Ovary (tissue), 9 donors: ENCODE data around the gene MTMR12. TPM values are rescaled to one million over a fixed set of nuclear protein-coding genes. Genes with fewer than 3 reads are reported as not detected.

Source experiments
- DNase-seq, 5 donors: peaks; one replicate each; pipeline ENCODE4 v3.0.0-alpha.2; 2019 to 2020
- H3K27ac ChIP-seq, 2 donors: fragments of 200-600 bp; one replicate each; pipeline versions ENCODE4 v1.5.1 to v1.8.0; 2019 to 2022
- H3K27me3 ChIP-seq: fragments of 200-600 bp; one replicate; pipeline ENCODE4 v1.8.0; 2022
- H3K36me3 ChIP-seq: fragments of 200-600 bp; sonication (generic); one replicate; pipeline ENCODE4 v1.5.1; 2019
- H3K4me1 ChIP-seq: one replicate; pipeline ENCODE4 v1.8.1; 2013; ENCODE audit warnings: mild to moderate bottlenecking, moderate library complexity; ENCODE audit not compliant: insufficient read depth
- H3K4me3 ChIP-seq: fragments of 200-600 bp; sonication (generic); one replicate; pipeline ENCODE4 v1.5.1; 2017
- H3K9me3 ChIP-seq, 2 donors: fragments of 200-600 bp in 1 of 2; sonication (generic) in 1 of 2; one replicate each; pipeline versions ENCODE4 v1.5.1 to v1.8.1; 2013 to 2019; ENCODE audit warnings: mild to moderate bottlenecking in 1 of 2, moderate library complexity in 1 of 2
- EP300 ChIP-seq: sonication (generic); formaldehyde crosslinking; IDR thresholded peaks from one replicate; pipeline ENCODE4 v1.6.1; 2017; ENCODE audit warnings: antibody characterized with exemption
- POLR2A ChIP-seq: fragments of 450-650 bp; IDR thresholded peaks from one replicate; pipeline ENCODE4 v1.6.1; 2017; ENCODE audit warnings: antibody characterized with exemption, mild to moderate bottlenecking, moderate library complexity
- WGBS, 3 donors: extraction: QIAGEN DNeasy Blood & Tissue Kit in 1 of 3; methylation state at CpG; one replicate each; pipeline versions ENCODE4 v1.1.5 to v1.1.7; 2013 to 2017; 5-methylcytosine and 5-hydroxymethylcytosine counted together
- intact Hi-C, 4 donors: fragments of 100-400 bp; cut with DNase I; formaldehyde crosslinking; loops; one replicate each; pipeline versions ENCODE4 v1.11.0 to v1.15.1; 2022 to 2023
- polyA plus RNA-seq, 2 donors: library from polyadenylated mRNA; stranded (reverse); fragments of 200-250 nt in 1 of 2; fragments of 350-450 nt in 1 of 2; fragmentation: Illumina TruSeq in 1 of 2; extraction: RNeasy Lipid Tissue Mini Kit (QIAGEN cat#74804) in 1 of 2; gene quantifications; one replicate each; pipeline ENCODE4 v1.2.3, GENCODE V29; 2013 to 2014
- total RNA-seq, 7 donors: library from RNA; depleted of rRNA in 2 of 7; stranded (reverse); fragments of >200 nt in 2 of 7; fragmentation: NEBNext Ultra II Directional in 3 of 7; extraction: Animal tissue kit (Norgen Biotek cat#: 25700) in 3 of 7; gene quantifications; one replicate each; pipeline versions ENCODE4 v1.1.0 to v1.2.4, GENCODE V29; 2016 to 2023
- TF ChIP-seq, protein P1 (sequence below), 3 donors: fragments of 450-650 bp in 2 of 3; fragments of 200-600 bp in 1 of 3; IDR thresholded peaks; one replicate each; pipeline versions ENCODE4 v1.5.1 to v1.8.0; 2016 to 2022; ENCODE audit warnings: antibody characterized with exemption in 3 of 3, mild to moderate bottlenecking in 1 of 3
- donor health status: DM: no; HTN: no; CAD: no; lungs with moderate emphysema.
- donor health status: DM: no; HTN: no; CAD: no.
- donor health status: Bipolar disorder and iron deficiency.
- donor health status: DM: yes; HTN: yes; CAD: no.
- donor health status: DM: no; HTN: no; CAD: no.
- donor health status: DM: yes; HTN: yes; CAD: no.

MTMR12 gene
- total and polyA plus RNA-seq, 9 donors, result 14.9 to 39.0 (median 35.2) TPM

DNA sequence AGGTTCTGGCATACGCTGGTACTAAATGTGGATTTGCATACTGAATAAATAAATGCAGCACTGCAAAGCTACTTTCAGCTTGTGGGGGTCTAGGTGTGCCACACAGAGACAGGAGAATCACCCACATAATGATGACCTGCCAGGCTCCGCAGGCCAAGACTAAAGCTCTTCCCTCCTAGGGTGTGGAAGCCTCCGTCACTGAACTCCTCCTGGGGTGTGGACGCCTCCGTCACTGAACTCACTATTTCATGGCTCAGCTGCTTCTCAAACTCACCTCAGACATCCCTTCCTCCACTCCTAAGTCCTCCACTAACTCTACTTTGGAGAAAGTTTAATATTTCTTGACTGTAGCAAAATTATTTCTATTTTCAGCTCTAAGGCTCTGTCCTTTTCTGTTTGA lies 73.4 kb downstream of the MTMR12 start:
- intact Hi-C loops, result loop anchor here in 3 of 4 donors (5.0 to 10.0 kb wide), 4 partner anchors 85 to 375 kb away; no protein-coding TSS in a partner anchor
- WGBS, 3 donors, result 93 to 99% (median 95%) methylated on average over 5 of the region's 5 CpGs
- Histone ChIP-seq H3K4me1 (peaks cover 7% of the 10 kb centered on the region), H3K27ac (no peak overlapping the region), H3K36me3 (no peaks in the 10 kb centered on the region), H3K4me3 (no peak overlapping the region), H3K27me3 (no peaks in the 10 kb centered on the region), H3K9me3 (no peaks in the 10 kb centered on the region)
- no peak for DNase-seq
- TF ChIP-seq POLR2A (no peak), EP300 (no peak)
- TF ChIP-seq, protein P1, sequence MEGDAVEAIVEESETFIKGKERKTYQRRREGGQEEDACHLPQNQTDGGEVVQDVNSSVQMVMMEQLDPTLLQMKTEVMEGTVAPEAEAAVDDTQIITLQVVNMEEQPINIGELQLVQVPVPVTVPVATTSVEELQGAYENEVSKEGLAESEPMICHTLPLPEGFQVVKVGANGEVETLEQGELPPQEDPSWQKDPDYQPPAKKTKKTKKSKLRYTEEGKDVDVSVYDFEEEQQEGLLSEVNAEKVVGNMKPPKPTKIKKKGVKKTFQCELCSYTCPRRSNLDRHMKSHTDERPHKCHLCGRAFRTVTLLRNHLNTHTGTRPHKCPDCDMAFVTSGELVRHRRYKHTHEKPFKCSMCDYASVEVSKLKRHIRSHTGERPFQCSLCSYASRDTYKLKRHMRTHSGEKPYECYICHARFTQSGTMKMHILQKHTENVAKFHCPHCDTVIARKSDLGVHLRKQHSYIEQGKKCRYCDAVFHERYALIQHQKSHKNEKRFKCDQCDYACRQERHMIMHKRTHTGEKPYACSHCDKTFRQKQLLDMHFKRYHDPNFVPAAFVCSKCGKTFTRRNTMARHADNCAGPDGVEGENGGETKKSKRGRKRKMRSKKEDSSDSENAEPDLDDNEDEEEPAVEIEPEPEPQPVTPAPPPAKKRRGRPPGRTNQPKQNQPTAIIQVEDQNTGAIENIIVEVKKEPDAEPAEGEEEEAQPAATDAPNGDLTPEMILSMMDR (IDR thresholded peaks at IDR 0.05), result no peak

DNA sequence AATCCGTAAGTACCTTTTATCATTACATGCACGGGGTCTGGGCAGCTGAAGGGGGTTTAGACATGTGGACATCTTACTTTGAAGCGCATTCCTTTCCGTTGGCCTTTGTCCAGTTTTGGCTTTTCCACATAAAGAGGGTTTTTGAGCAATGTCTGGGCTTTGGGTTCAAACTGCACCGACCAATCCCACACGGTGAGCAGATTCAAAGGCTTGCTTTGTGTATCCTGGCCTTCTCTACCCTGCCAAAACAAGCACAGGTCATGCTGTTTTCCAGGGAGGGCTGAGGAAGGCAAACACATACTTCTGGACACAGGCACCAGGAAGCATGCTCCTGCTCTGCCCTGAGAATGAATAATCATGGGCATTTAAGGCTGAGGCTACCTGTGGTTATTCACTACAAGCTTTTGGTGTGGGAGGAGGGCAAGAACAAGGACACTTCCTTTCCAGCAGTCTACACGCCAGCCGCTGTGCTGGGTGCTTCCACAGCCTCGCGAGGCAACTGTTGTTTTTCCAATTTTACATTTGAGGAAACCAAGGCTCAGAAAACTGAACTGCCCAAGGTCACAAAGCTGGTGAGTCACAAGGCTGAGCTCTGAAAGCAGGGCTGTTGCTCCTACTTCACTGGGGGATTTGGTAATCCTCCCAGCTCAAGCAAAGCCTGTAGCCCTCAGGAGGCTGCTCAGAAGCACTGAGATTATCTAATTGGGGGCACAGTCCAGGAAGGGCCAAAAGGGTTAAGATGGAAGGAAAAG lies 78.9 kb downstream of the MTMR12 start:
- Histone ChIP-seq H3K27me3 (no peaks in the 10 kb centered on the region), H3K27ac (peak overlapping the region in 1 of 2 donors; percentile 49), H3K4me3 (no peak overlapping the region), H3K4me1 (peaks cover 12% of the 10 kb centered on the region), H3K36me3 (no peaks in the 10 kb centered on the region), H3K9me3 (no peaks in the 10 kb centered on the region)
- TF ChIP-seq POLR2A (no peak), EP300 (no peak)
- TF ChIP-seq, protein P1 (IDR thresholded peaks at IDR 0.05), result no peak
- intact Hi-C loops, result loop anchor here in 3 of 4 donors (2.0 to 10.0 kb wide), 5 partner anchors 91 to 381 kb away; no protein-coding TSS in a partner anchor
- peak in 4 of 5 donors; percentile 36 to 56 (median 46) for DNase-seq
- 12 to 18% (median 13%) methylated on average over 10 of the region's 10 CpGs for WGBS, 3 donors

DNA sequence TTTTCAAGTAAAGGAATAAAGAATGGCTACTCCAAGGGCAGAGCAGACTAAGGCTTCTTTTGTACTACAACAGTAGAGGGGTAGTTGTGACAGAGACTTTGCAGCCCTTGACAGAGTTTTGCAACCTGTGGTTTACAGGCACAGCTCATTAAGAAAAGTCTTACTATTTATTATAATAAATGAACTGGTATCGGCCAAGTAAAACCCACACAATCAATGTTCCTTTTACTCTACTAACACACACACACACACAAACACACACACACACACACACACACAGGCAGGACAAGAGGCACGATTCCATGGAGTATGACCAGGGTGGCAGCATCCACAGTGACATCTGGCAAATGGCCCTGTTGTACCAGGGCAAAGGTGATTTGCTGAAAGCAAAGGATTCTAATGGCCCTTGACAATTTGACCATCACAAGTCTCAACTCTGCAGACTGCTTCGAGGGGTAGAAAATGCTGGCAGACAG lies 79.5 kb downstream of the MTMR12 start:
- peak in 1 of 5 donors; percentile 31 for DNase-seq
- 48 to 63% (median 56%) methylated on average over 3 of the region's 3 CpGs for WGBS, 3 donors
- Histone ChIP-seq H3K4me1 (peaks cover 12% of the 10 kb centered on the region), H3K27me3 (no peaks in the 10 kb centered on the region), H3K27ac (peak overlapping the region; percentile 44 to 49), H3K36me3 (no peaks in the 10 kb centered on the region), H3K9me3 (no peaks in the 10 kb centered on the region), H3K4me3 (no peak overlapping the region)
- intact Hi-C loops, result loop anchor here in 3 of 4 donors (2.0 to 10.0 kb wide), 5 partner anchors 92 to 382 kb away; no protein-coding TSS in a partner anchor
- TF ChIP-seq EP300, result no peak

DNA sequence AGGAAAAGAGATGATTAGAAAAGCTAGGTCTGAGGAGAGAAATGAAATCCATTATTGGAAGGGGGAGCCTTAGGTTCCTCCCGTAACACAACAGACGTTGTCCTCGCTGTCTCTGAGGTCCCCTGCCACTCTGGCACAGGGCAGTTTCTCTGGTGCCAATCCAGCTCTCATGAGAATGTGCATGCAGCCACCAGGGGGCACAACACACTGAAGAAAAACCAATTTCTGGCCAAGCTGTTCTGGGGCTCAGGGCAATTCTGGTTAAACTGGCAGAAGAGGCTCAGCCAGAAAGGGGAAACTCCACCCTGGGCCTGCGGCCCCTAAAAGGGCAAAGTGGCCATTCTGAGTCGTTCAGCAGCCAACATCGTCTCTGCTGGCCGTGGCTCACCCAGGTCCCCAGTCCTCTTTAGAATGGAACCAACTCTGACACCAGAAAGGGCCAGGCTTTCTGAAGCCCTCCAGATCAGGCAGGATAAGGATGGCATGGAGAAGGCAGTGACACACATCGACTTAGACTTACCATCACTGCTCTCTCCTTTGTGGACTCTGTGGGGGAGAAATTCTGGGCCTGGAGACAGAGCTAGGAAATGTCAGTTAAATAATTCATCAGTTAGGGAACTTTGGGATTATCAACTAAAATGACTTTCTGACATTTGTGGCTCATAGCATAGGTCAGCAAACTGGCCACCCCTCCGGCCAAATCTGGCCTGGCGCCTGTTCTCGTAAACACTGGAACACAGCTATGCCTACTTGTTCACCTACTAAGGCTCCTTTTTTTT lies 80.1 kb downstream of the MTMR12 start:
- peaks cover 12% of the 10 kb centered on the region for H3K4me1 ChIP-seq
- peak overlapping the region; percentile 44 to 49 for H3K27ac ChIP-seq
- peak; percentile 72 to 85 (median 82) for DNase-seq
- no peaks in the 10 kb centered on the region for H3K27me3 ChIP-seq
- TF ChIP-seq, protein P1 (IDR thresholded peaks at IDR 0.05), result peak; percentile 64 to 84 (median 76)
- TF ChIP-seq POLR2A, result no peak
- TF ChIP-seq EP300, result no peak
- intact Hi-C loops, result loop anchor here in 3 of 4 donors (2.0 to 10.0 kb wide), 5 partner anchors 92 to 382 kb away; no protein-coding TSS in a partner anchor
- H3K9me3 ChIP-seq, result no peaks in the 10 kb centered on the region
- no peaks in the 10 kb centered on the region for H3K36me3 ChIP-seq
- WGBS, 3 donors, result 47 to 48% (median 48%) methylated on average over 11 of the region's 11 CpGs
- no peak overlapping the region for H3K4me3 ChIP-seq
